Smooth muscle cell (in vitro differentiated cells): ENCODE results near the gene ASH1L. TPM values are rescaled to one million over a fixed set of nuclear protein-coding genes. Genes with fewer than 3 reads are reported as not detected.

Source experiments
- DNase-seq: peaks from one replicate; lab custom pipeline; 2025; ENCODE audit not compliant: unreplicated experiment; lab: John Stamatoyannopoulos, UW
- H2AFZ ChIP-seq: fragments of 200-600 bp; sonication (generic); 2 replicates; pipeline ENCODE4 v1.6.0; 2016; ENCODE audit warnings: antibody characterized with exemption, low read depth, mild to moderate bottlenecking
- H3F3A ChIP-seq: fragments of 200-600 bp; sonication (generic); 2 replicates; pipeline ENCODE4 v1.6.0; 2017; ENCODE audit warnings: antibody characterized with exemption, low read depth
- H3K27ac ChIP-seq: fragments of 200-600 bp; sonication (generic); 2 replicates; pipeline ENCODE4 v1.5.1; 2016; ENCODE audit warnings: low read depth, mild to moderate bottlenecking
- H3K27me3 ChIP-seq: fragments of 200-600 bp; sonication (generic); 2 replicates; pipeline ENCODE4 v1.6.1; 2016; ENCODE audit warnings: low read depth, mild to moderate bottlenecking
- H3K36me3 ChIP-seq: fragments of 200-600 bp; sonication (generic); 2 replicates; pipeline ENCODE4 v1.5.1; 2016; ENCODE audit warnings: low read depth
- H3K4me1 ChIP-seq: fragments of 200-600 bp; sonication (generic); 2 replicates; pipeline ENCODE4 v1.5.1; 2016; ENCODE audit warnings: low read depth
- H3K4me2 ChIP-seq: fragments of 200-600 bp; sonication (generic); 2 replicates; pipeline ENCODE4 v1.6.0; 2016; ENCODE audit warnings: mild to moderate bottlenecking
- H3K4me3 ChIP-seq: fragments of 200-600 bp; sonication (generic); 2 replicates; pipeline ENCODE4 v1.5.1; 2016; ENCODE audit warnings: mild to moderate bottlenecking
- H3K79me2 ChIP-seq: fragments of 200-600 bp; sonication (generic); 2 replicates; pipeline ENCODE4 v1.6.0; 2016; ENCODE audit warnings: low read depth, mild to moderate bottlenecking
- H3K9ac ChIP-seq: fragments of 200-600 bp; sonication (generic); 2 replicates; pipeline ENCODE4 v1.6.0; 2016; ENCODE audit warnings: low read depth
- H3K9me3 ChIP-seq: fragments of 200-600 bp; sonication (generic); replicated peaks from 2 replicates; pipeline ENCODE4 v1.5.1; 2016; ENCODE audit warnings: low read depth
- H4K20me1 ChIP-seq: fragments of 200-600 bp; sonication (generic); 2 replicates; pipeline ENCODE4 v1.6.0; 2016; ENCODE audit warnings: low read depth
- WGBS: methylation state at CpG from one replicate; pipeline ENCODE4 v1.1.7; 2016; ENCODE audit warnings: low lambda C conversion rate; 5-methylcytosine and 5-hydroxymethylcytosine counted together
- polyA plus RNA-seq: library from polyadenylated mRNA; unstranded; fragments of >200 nt; fragmentation: Nextera tagmentation; extraction: Ambion mirVana; gene quantifications from 2 replicates; pipeline ENCODE4 v1.2.1, GENCODE V29; 2016
- total RNA-seq: library from RNA; depleted of rRNA; stranded (reverse); fragments of >200 nt; gene quantifications from 2 replicates; pipeline ENCODE4 v1.2.3, GENCODE V29; 2014
- TF ChIP-seq, protein P1 (sequence below): fragments of 200-600 bp; sonication (generic); IDR thresholded peaks from 2 replicates; pipeline ENCODE4 v1.5.1; 2017; ENCODE audit warnings: borderline replicate concordance, mild to moderate bottlenecking, antibody characterized with exemption; ENCODE audit not compliant: insufficient read depth, poor library complexity, severe bottlenecking

Gene ASH1L
- total and polyA plus RNA-seq, 2 experiments from 2014 or later = 9.2 to 38.7 TPM

DNA sequence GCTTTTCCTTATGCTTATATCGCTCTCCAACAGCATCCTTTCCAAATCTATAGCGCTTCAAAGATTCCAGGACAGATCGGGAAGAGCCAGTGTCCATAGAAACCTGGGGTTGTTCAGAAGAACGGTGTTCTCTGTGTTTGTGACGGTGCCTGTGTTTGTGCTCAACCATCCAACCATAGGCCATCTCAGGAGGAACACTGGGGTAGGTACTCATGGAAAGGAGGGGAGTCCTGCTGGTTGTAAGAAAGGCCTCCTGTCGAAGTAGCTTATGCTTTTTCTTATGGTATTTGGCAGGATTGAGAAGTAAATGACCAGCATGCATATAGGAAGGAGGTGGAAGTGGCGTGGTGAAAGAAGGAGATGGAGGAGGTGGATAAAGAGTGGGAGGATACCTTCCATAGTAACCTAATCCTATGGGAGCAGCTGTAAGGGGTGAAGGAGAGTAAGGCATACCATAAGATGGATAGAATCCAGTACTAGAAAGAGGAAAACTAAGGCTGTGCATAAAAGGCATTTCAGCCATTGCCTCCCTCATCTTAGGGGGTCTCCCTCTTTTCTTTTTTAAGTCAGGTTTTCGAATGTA lies 84.2 kb downstream of the ASH1L start:
- no peak for DNase-seq
- H3K27me3 ChIP-seq = no peaks in the 10 kb centered on the region
- peaks cover 51% of the 10 kb centered on the region for H4K20me1 ChIP-seq
- H3K36me3 ChIP-seq = peaks cover 16% of the 10 kb centered on the region
- peaks cover 13% of the 10 kb centered on the region for H3F3A ChIP-seq
- H3K4me2 ChIP-seq = no peak overlapping the region
- no peaks in the 10 kb centered on the region for H3K9me3 ChIP-seq
- peaks cover 24% of the 10 kb centered on the region for H3K79me2 ChIP-seq
- peaks cover 8% of the 10 kb centered on the region for H3K4me1 ChIP-seq
- H3K4me3 ChIP-seq = no peak overlapping the region
- no peak overlapping the region for H3K9ac ChIP-seq
- TF ChIP-seq, protein P1, sequence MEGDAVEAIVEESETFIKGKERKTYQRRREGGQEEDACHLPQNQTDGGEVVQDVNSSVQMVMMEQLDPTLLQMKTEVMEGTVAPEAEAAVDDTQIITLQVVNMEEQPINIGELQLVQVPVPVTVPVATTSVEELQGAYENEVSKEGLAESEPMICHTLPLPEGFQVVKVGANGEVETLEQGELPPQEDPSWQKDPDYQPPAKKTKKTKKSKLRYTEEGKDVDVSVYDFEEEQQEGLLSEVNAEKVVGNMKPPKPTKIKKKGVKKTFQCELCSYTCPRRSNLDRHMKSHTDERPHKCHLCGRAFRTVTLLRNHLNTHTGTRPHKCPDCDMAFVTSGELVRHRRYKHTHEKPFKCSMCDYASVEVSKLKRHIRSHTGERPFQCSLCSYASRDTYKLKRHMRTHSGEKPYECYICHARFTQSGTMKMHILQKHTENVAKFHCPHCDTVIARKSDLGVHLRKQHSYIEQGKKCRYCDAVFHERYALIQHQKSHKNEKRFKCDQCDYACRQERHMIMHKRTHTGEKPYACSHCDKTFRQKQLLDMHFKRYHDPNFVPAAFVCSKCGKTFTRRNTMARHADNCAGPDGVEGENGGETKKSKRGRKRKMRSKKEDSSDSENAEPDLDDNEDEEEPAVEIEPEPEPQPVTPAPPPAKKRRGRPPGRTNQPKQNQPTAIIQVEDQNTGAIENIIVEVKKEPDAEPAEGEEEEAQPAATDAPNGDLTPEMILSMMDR = no peak
- WGBS = 95% methylated on average over 8 of the region's 8 CpGs
- no peak overlapping the region for H2AFZ ChIP-seq
- no peak overlapping the region for H3K27ac ChIP-seq

DNA sequence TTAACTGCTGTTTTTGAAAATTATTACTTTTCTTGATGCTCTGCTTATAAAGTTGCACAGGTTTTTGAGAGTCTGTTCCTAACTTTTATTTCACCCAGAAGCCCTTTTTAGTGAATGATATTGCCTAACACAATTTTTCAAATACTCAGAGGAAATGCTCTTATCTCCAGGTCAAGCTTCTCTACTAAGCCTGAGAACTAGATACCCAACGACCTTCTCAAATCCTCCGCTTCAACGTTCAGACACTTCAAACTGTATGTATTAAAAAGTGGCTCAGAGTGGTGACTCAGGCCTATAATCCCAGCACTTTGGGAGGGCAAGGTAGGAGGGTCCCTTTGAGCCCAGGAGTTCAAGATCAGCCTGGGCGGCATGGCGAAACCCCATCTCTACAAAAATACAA lies 88.5 kb downstream of the ASH1L start:
- Histone ChIP-seq H3K27ac (no peak overlapping the region), H2AFZ (no peak overlapping the region), H3K9me3 (no peaks in the 10 kb centered on the region), H3K4me3 (no peak overlapping the region), H3F3A (peaks cover 3% of the 10 kb centered on the region), H3K36me3 (peaks cover 6% of the 10 kb centered on the region), H3K4me2 (no peak overlapping the region), H4K20me1 (peaks cover 33% of the 10 kb centered on the region), H3K9ac (no peak overlapping the region), H3K4me1 (peaks cover 4% of the 10 kb centered on the region), H3K27me3 (no peaks in the 10 kb centered on the region), H3K79me2 (peaks cover 53% of the 10 kb centered on the region)
- DNase-seq = no peak
- WGBS = 41% methylated on average over 5 of the region's 5 CpGs
- TF ChIP-seq, protein P1 = no peak

DNA sequence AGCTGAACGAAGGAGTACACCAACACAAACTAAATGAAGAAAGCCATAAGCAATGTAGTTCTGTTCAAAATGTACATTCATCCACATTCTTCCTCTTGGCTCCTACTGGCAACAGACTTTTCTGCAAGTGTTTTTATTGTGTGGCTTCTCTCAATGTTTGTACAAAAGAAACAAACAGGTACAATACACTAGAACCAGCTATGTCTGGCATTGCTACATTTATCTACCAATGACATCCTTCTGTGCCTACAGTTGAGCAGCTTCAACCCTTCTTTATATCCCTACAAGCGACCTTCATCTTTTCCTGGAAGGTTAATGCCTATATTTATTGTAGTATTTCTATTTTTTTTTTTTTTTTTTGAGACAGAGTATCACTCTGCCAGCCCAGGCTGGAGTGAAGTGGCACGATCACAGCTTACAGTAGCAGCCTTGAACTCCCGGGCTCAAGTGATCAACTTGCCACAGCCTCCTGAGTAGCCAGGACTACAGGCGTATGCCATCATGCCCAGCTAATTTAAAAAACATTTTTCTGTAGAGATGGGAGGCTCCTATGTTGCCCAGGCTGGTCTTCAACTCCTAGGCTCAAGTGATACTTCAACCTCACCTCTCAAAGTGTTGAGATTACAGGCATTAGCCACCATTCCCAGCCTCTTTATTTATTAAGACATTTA lies 89.3 kb downstream of the ASH1L start:
- peaks cover 33% of the 10 kb centered on the region for H4K20me1 ChIP-seq
- no peaks in the 10 kb centered on the region for H3K9me3 ChIP-seq
- no peaks in the 10 kb centered on the region for H3K27me3 ChIP-seq
- H3K79me2 ChIP-seq = peaks cover 61% of the 10 kb centered on the region
- H3K9ac ChIP-seq = no peak overlapping the region
- H3K4me1 ChIP-seq = no peaks in the 10 kb centered on the region
- no peak overlapping the region for H3K27ac ChIP-seq
- WGBS = 98% methylated on average over 5 of the region's 5 CpGs
- H3K36me3 ChIP-seq = peaks cover 6% of the 10 kb centered on the region
- peaks cover 6% of the 10 kb centered on the region for H3F3A ChIP-seq
- H2AFZ ChIP-seq = no peak overlapping the region
- H3K4me3 ChIP-seq = no peak overlapping the region
- no peak overlapping the region for H3K4me2 ChIP-seq
- TF ChIP-seq, protein P1 = no peak
- no peak for DNase-seq
